ENCODE data around the gene CAMK2B.

- TF ChIP-seq CTCF (IDR thresholded peaks at IDR 0.05), result no peak
- no peak for TF ChIP-seq POLR2A (IDR thresholded peaks at IDR 0.05)
Measured at GRCh38 chr7:44189993-44190872, 135.2 kb downstream of the CAMK2B start.

Measured in thyroid gland (tissue), 4 donors.